GM12891 (cell line): ENCODE data around the gene ECD.

Experiments
- PAX5 ChIP-seq: IDR thresholded peaks from 2 replicates; pipeline ENCODE4 v1.6.1; 2011; ENCODE audit warnings: low read length, moderate library complexity, mild to moderate bottlenecking; ENCODE audit not compliant: insufficient read depth, severe bottlenecking
- POLR2A ChIP-seq: IDR thresholded peaks from 2 replicates; pipeline ENCODE4 v1.6.1; 2011; ENCODE audit warnings: low read depth, low read length, control low read depth
- POLR2AphosphoS5 ChIP-seq: IDR thresholded peaks from 2 replicates; pipeline ENCODE4 v1.6.1; 2011; ENCODE audit warnings: low read depth, low read length, control low read depth
- POU2F2 ChIP-seq: IDR thresholded peaks from 2 replicates; pipeline ENCODE4 v1.6.1; 2011; ENCODE audit warnings: low read depth, mild to moderate bottlenecking, control low read depth, low read length, moderate library complexity
- SPI1 ChIP-seq: IDR thresholded peaks from 2 replicates; pipeline ENCODE4 v1.6.1; 2011; ENCODE audit warnings: low read depth, low read length, control low read depth
- TAF1 ChIP-seq: IDR thresholded peaks from 2 replicates; pipeline ENCODE4 v1.6.1; 2011; ENCODE audit warnings: low read depth, low read length, control low read depth

DNA sequence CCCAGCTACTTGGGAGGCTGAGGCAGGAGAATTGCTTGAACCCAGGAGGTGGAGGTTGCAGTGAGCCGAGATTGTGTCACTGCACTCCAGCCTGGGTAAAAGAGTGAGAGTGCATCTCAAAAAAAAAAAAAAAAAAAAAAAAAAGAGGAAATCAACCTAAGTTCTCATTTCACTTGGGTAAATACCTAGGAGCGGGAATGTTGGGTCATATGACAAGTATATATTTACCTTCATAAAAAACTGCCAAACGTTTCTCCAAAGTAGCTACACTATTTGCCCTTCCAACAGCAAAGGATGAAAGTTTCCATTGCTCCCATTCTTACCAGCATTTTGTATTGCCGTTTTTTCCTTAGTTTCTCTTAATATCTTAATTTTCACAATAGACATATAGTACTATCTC, 81.0 kb downstream of the ECD start:
- TF ChIP-seq POLR2A (no peak), POLR2AphosphoS5 (no peak), TAF1 (no peak), SPI1 (no peak), PAX5 (no peak), POU2F2 (no peak)
